ENCODE data around the gene ELMO1. TPM values are rescaled to one million over a fixed set of nuclear protein-coding genes. Genes with fewer than 3 reads are reported as not detected.

The ELMO1 gene
- polyA plus RNA-seq, 1 experiment = not detected

- DNase-seq (ENCODE audit: low read depth, low spot score) = no peak
- H3K27me3 ChIP-seq (ENCODE audit: control insufficient read depth, insufficient read depth, low read length) = no peaks in the 10 kb centered on the region
- TF ChIP-seq, protein P1, sequence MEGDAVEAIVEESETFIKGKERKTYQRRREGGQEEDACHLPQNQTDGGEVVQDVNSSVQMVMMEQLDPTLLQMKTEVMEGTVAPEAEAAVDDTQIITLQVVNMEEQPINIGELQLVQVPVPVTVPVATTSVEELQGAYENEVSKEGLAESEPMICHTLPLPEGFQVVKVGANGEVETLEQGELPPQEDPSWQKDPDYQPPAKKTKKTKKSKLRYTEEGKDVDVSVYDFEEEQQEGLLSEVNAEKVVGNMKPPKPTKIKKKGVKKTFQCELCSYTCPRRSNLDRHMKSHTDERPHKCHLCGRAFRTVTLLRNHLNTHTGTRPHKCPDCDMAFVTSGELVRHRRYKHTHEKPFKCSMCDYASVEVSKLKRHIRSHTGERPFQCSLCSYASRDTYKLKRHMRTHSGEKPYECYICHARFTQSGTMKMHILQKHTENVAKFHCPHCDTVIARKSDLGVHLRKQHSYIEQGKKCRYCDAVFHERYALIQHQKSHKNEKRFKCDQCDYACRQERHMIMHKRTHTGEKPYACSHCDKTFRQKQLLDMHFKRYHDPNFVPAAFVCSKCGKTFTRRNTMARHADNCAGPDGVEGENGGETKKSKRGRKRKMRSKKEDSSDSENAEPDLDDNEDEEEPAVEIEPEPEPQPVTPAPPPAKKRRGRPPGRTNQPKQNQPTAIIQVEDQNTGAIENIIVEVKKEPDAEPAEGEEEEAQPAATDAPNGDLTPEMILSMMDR (IDR thresholded peaks at IDR 0.05; ENCODE audit: low read depth, low read length) = no peak
- peaks cover 3% of the 10 kb centered on the region; the same call in 1 of the 2 replicates for H3K9me3 ChIP-seq (ENCODE audit: control insufficient read depth, insufficient read depth, low read length)
- H3K4me3 ChIP-seq (ENCODE audit: low read depth, low read length) = no peak overlapping the region
- H3K27ac ChIP-seq (ENCODE audit: low read depth, low read length) = no peak overlapping the region
- POLR2A ChIA-PET = no interaction called here
- CTCF ChIA-PET = no interaction called here
These were observed 329.3 kb downstream of the ELMO1 start for GRCh38 chr7:37119296-37119860.

DNA sequence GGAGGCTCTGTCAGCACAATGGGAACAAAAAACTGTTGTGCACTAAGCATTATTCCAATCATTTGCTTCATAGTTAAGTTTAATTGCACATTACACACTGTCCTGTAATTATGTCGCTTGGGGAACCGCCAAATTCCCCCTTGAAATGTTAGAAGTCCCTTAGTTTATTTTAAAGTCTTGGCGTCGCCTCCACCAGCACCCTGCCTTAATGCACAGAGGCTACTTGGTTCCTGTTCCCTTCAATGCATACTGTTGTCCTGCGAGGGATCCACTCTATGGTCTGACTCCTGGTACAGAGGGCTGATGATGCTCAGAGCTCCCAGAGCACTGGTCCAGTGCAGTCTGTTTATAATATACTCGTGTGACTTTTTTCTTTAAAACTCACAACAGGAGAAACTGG lies 330.7 kb downstream of the ELMO1 start:
- DNase-seq (ENCODE audit: low read depth, low spot score) = no peak
- no peak overlapping the region for H3K4me3 ChIP-seq (ENCODE audit: low read depth, low read length)
- CTCF ChIA-PET = no interaction called here
- no peaks in the 10 kb centered on the region for H3K27me3 ChIP-seq (ENCODE audit: control insufficient read depth, insufficient read depth, low read length)
- POLR2A ChIA-PET = no interaction called here
- peaks cover 3% of the 10 kb centered on the region; the same call in 1 of the 2 replicates for H3K9me3 ChIP-seq (ENCODE audit: control insufficient read depth, insufficient read depth, low read length)
- TF ChIP-seq, protein P1 (IDR thresholded peaks at IDR 0.05; ENCODE audit: low read depth, low read length) = no peak
- H3K27ac ChIP-seq (ENCODE audit: low read depth, low read length) = no peak overlapping the region

GRCh38 chr7:37117292-37117691 lies 331.4 kb downstream of the ELMO1 start:
- ChIA-PET POLR2A (no interaction called here), CTCF (interaction anchor here (0.7 to 0.8 kb wide), 2 partner anchors 65 to 81 kb away, joined by 3 read pairs; no protein-coding TSS in a partner anchor)
- Histone ChIP-seq H3K9me3 (ENCODE audit: control insufficient read depth, insufficient read depth, low read length) (peaks cover 3% of the 10 kb centered on the region; the same call in 1 of the 2 replicates), H3K27ac (ENCODE audit: low read depth, low read length) (no peak overlapping the region), H3K27me3 (ENCODE audit: control insufficient read depth, insufficient read depth, low read length) (no peaks in the 10 kb centered on the region), H3K4me3 (ENCODE audit: low read depth, low read length) (no peak overlapping the region)
- no peak for DNase-seq (ENCODE audit: low read depth, low spot score)
- TF ChIP-seq, protein P1 (IDR thresholded peaks at IDR 0.05; ENCODE audit: low read depth, low read length) = no peak

DNA sequence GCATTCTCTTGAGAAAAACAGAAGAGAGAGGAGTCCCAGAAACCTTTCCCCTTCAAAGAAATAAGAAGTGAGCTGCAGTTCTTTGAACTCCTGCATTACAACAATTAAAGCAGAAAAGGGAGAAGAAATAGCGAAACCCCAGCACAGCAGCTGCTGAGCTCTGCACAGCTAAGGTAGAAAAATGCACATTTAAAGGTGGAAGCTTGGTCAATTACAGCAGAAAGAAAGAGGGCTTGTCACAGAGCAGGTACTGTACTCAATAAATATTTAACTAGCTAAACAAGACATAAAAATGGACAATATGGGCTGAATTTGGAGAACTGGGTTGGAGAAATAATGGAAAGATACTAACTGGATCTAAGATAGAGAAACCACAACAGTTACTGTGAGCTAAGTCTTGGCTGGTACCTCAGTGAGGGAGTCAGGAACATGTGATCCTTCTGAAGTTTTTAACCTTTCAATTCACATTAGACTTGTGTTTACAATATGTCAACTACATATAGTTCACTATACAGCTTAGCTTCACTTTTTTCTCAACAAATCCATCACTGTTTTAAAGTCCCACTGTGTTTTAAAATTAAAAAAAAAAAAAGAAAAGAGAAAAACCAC lies 332.5 kb downstream of the ELMO1 start:
- no peak overlapping the region for H3K27ac ChIP-seq (ENCODE audit: low read depth, low read length)
- TF ChIP-seq, protein P1 (IDR thresholded peaks at IDR 0.05; ENCODE audit: low read depth, low read length) = no peak
- ChIA-PET CTCF (interaction anchor here (0.6 to 1.0 kb wide), 2 partner anchors 29 to 66 kb away, joined by 3 to 4 read pairs; no protein-coding TSS in a partner anchor), POLR2A (no interaction called here)
- DNase-seq (ENCODE audit: low read depth, low spot score) = no peak
- no peak overlapping the region for H3K4me3 ChIP-seq (ENCODE audit: low read depth, low read length)
- H3K9me3 ChIP-seq (ENCODE audit: control insufficient read depth, insufficient read depth, low read length) = peaks cover 3% of the 10 kb centered on the region; the same call in 1 of the 2 replicates
- H3K27me3 ChIP-seq (ENCODE audit: control insufficient read depth, insufficient read depth, low read length) = no peaks in the 10 kb centered on the region

DNA sequence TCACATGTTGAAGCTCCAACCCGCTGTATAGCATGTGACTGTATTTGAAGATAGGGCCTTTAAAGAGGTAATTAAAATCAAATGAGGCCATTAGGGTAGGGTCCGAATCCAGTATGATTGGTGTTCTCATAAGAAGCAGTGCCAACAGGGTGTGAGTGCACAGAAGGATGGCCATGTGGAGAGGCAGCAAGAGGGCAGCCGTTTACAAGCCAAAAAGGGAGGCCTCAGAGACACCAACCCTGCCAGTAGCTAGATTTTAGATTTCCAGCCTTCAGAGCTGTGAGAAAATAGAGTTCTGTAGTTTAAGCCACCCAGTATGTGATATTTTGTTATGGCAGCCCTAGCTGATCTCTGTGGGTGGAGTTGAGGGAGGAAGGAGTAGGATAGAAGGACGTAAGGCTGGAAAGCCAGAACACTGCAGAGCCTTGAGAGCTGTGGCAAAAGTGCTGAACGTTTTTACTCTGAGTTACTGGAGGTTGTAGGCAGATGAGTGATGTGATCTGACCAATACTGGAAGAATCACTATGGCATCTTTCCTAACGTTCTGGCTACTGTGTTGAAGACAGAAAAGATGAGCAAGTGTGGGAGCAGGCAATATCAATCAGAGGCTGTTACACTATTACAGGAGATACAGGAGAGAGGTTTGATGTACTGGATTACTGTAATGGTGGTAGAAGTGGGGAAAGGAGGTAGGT lies 334.9 kb downstream of the ELMO1 start:
- H3K9me3 ChIP-seq (ENCODE audit: control insufficient read depth, insufficient read depth, low read length) = no peaks in the 10 kb centered on the region
- POLR2A ChIA-PET = no interaction called here
- CTCF ChIA-PET = interaction anchor here (1.1 kb wide), 1 partner anchor 18 kb away, joined by 3 read pairs; no protein-coding TSS in a partner anchor
- no peak overlapping the region for H3K27ac ChIP-seq (ENCODE audit: low read depth, low read length)
- no peak overlapping the region for H3K4me3 ChIP-seq (ENCODE audit: low read depth, low read length)
- TF ChIP-seq, protein P1 (IDR thresholded peaks at IDR 0.05; ENCODE audit: low read depth, low read length) = no peak
- DNase-seq (ENCODE audit: low read depth, low spot score) = no peak
- H3K27me3 ChIP-seq (ENCODE audit: control insufficient read depth, insufficient read depth, low read length) = no peaks in the 10 kb centered on the region
